Left forelimb (tissue), 1 donor: ENCODE measurements around the gene TRIL.

ENCODE experiments used
- DNase-seq: peaks from one replicate; pipeline ENCODE4 v3.0.0-alpha.2; 2018; ENCODE audit warnings: low spot score

Gene TRIL

GRCh38 chr7:28981161-28981465, 23.0 kb upstream of the TRIL start:
- DNase-seq, result no peak

DNA sequence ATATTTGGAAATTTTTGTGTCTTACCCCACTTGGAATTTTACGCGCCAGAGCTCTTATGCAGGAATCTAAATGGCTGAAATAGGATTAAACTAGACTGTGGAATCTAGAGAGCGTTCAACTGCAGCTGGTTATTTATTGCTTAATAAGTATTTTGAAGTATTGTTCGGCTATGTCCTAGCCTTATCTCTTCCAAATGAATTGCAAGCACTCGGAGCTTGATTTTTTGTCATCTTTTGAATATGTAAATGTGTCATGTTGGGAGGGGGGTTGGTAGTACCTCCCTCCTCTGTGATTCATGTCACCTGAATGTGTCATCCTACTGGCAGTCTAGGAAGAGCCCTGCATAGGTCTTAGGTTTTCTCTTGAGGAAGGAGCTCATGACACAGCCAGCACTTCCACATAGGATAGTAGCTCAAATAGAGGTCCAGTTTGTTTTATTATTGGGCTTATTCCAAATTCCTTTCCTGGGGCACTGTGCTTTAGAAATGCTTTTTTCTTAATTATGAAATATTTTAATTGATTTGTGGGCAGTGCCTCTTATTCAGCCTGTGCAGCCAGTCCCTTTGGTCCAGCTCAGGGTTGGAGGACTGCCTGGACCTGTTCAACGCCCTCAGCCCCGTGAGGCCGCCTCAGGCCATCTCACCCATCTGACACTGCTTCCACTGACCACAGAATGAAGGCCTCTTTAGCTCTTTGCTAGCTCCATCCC, 22.5 kb upstream of the TRIL start:
- DNase-seq, result no peak

- no peak for DNase-seq
Measured at GRCh38 chr7:28979776-28980175, 21.6 kb upstream of the TRIL start.

- no peak for DNase-seq
Measured at GRCh38 chr7:28977881-28978280, 19.8 kb upstream of the TRIL start.

- no peak for DNase-seq
Measured at GRCh38 chr7:28976022-28976421, 17.9 kb upstream of the TRIL start.

DNA sequence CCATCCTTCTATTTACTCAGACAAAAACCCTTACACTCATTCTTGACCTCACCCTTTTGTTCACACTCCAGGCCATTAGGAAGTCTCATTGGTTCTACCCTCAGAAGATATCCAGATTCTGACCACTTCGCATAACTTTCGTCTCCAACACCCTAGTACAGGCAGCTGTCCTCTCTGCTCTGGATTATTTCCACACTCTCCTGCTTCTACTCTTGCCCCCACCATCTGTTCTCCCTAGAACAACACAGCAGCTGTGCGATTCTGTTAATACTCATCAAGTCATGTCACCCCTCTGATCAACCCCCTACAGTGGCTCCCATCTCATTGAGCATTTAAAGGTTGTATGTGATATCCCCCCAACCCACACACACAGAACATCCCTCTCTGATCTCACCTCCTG, 15.5 kb upstream of the TRIL start:
- DNase-seq, result no peak

DNA sequence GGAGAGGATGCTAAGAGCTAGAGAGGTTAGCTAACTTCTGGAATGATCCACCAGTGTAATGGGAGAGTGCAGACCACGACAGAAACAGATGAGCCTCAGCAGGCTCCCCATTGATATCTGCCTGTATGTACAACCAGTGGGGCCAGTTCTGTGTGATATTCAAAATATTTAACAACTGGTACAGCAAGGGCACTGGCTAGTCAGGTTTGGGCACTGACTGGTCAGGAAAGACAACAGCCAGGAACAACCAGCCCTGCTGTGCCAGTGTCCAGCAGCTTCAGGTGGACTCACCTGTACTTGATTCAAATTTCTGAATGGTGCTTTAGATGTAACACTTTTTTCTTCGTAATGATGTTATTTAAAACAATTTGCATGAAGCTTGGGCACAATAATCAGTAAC, 5.9 kb upstream of the TRIL start:
- DNase-seq, result no peak

- DNase-seq, result no peak
Measured at GRCh38 chr7:28961972-28962371, 3.8 kb upstream of the TRIL start.

- no peak for DNase-seq
Measured at GRCh38 chr7:28960071-28960840, 2.1 kb upstream of the TRIL start.

DNA sequence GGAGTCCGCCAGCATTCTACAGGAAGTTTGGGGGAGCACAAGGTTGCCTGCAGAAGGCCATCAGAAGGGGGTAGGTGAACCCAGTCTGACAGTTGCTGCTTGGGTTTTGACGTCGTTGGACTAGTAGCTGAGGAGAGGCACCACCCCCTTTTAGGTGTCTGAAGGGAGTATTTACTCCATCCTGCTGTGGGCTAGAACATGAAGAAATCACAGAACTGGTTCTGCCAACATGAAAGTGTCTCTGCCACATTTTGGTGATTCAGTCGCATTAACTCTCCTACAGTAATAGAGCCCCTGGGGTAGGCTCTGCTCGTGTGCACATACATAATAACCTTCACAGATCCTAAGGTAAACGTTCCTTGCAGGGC, 834 bp upstream of the TRIL start:
- no peak for DNase-seq

- DNase-seq, result no peak
Measured at GRCh38 chr7:28957751-28958234, 337 bp downstream of the TRIL start.

DNA sequence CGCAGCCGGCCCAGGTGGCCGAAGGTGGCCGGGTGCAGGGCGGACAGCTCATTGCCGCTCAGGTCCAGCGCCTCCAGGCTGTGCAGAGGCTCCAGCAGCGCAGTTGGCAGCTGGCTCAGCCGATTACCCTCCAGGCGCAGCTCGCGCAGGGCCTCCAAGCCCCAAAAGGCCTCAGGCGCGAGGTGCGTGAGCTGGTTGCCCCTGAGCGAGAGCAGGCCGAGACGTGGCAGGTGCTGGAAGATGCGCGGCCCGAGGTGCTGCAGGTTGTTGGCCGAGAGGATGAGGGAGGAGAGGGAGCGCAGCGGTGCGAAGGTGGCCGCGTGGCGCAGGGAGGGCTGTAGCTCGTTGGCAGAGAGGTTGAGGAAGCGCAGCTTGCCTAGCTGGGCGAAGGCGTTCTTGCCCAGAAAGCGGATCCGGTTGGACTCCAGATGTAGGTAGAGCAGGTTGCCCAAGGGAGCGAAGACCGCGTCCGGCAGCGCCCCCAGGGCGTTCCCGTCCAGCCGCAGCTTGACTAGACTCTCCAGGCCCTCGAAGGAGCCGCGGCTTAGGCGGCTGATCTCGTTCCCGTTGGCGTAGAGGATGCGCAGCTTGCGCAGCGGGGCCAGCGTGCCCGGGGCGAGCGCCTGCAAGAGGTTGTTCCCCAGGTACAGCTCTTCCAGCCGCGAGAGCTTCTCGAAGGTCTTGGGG, 923 bp downstream of the TRIL start:
- peak; percentile 79 for DNase-seq

DNA sequence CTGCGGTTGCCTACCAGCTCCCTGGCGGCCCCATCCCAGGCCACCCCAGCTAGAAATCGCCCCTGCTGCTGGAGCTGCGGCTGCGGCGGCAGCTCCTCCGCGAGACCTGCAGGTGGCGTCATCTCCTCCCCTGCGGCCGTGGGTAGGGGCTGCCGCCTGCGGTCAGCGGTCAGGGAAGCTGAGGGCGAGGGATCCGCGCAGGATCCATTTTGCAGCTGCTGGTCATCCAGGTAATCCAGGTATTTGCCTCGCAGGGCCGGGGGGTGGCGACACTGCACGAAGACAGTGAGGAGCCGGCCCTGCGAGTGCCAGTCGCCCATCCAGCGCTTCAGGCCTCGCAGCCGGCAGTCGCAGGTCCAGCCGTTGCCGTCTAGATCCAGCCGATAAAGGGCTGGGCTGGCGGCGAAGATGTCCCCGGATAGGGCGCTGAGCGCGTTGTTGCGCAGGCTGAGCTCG, 1.5 kb downstream of the TRIL start:
- peak; percentile 83 for DNase-seq

GRCh38 chr7:28955718-28956607, 2.2 kb downstream of the TRIL start:
- DNase-seq, result peak; percentile 86

GRCh38 chr7:28955356-28955717, 2.8 kb downstream of the TRIL start:
- no peak for DNase-seq

GRCh38 chr7:28954946-28955345, 3.2 kb downstream of the TRIL start:
- no peak for DNase-seq

GRCh38 chr7:28954471-28954870, 3.7 kb downstream of the TRIL start:
- no peak for DNase-seq

DNA sequence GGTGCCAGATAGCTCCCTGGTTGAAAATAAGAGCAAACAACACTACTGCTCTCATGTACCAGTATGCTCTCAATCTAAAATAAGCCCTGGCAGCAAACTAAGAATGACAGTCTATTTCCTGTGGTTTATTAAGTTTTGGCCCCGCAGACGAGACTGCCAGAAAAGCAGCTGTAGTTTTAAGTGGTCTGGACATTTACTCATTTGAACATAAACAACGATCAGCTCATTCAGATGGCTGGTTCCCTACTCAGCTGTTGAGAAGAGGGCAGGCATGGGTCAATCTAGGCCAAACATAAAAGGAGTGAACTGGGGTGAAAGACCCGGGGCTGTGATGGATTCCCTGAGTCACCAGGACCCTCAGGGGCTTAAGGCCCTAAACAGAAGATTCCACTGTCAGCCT, 4.5 kb downstream of the TRIL start:
- no peak for DNase-seq

DNA sequence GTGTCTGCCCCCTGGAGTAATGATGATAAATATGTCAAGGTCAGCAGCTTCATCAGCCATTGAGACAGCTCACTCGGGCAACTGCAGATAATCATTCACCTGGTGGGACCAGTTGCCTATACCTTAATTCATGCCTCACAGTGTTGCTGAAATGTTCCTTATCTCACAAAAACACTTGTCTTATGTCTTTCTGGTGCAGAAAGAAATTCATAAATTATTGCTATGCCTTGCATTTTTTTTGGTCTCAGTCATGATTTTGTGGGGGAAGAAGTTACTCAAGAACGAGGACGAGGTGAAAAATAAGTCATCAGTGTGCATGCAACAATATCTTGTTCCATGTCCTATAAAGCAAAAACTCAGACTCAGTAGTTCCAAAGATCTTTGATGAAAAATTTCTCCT, 16.0 kb downstream of the TRIL start:
- DNase-seq, result no peak

- DNase-seq, result no peak
Measured at GRCh38 chr7:28941633-28942032, 16.5 kb downstream of the TRIL start.

DNA sequence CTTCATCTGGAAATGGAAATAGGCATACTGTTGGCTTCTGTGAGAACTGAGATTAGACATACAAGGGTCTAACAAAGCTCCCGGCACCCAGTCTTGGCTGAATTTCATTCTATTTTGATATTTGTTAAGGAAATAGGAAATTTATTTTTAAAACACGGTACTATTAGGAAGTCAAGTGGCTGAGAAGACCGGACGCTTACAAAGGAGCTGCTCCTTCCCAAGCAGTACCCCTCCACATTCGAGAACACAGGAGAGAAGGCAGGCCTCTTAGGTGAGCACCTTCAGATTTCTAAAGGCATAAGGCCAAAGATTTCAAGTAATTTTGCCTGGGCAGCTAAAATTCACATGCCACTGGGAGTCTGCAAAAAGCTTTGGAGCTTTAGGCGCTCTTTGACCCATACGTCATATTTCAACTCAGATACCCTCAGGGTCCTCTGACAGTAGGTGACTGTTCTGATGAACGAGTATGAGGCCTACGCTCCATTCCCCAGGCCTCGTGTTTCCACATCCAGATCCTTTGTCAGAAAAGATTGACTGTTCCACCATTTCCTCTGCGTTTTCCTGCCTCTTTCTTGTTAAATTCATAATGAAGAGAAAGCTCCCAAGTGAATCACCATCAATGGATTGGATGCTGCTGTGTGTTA, 17.3 kb downstream of the TRIL start:
- no peak for DNase-seq
